Measurements from ENCODE around the gene PDE4D.
"Not testable (repeated sequence)": the region's sequence is repeated elsewhere in the genome, so short reads cannot be mapped to it uniquely, and the experiment has no call there.

Gene PDE4D

GRCh38 chr5:59325070-59325469, 568.5 kb downstream of the PDE4D start:
- no peak for DNase-seq (ENCODE audit: low spot score)

- DNase-seq (ENCODE audit: low spot score): no peak
These were observed 570.6 kb downstream of the PDE4D start for GRCh38 chr5:59322894-59323293.

- no peak for DNase-seq (ENCODE audit: low spot score)
These were observed 571.5 kb downstream of the PDE4D start for GRCh38 chr5:59322058-59322457.

GRCh38 chr5:59321642-59322041, 571.9 kb downstream of the PDE4D start:
- no peak for DNase-seq (ENCODE audit: low spot score)

GRCh38 chr5:59320420-59320819, 573.1 kb downstream of the PDE4D start:
- no peak for DNase-seq (ENCODE audit: low spot score)

GRCh38 chr5:59319250-59319649, 574.3 kb downstream of the PDE4D start:
- no peak for DNase-seq (ENCODE audit: low spot score)

- DNase-seq (ENCODE audit: low spot score): no peak
These were observed 575.7 kb downstream of the PDE4D start for GRCh38 chr5:59317774-59318205.

GRCh38 chr5:59317023-59317773, 576.3 kb downstream of the PDE4D start:
- DNase-seq (ENCODE audit: low spot score): no peak

GRCh38 chr5:59312223-59312622, 581.3 kb downstream of the PDE4D start:
- DNase-seq (ENCODE audit: low spot score): no peak

- not testable (repeated sequence) for DNase-seq (ENCODE audit: low spot score)
These were observed 584.8 kb downstream of the PDE4D start for GRCh38 chr5:59308685-59309084.

GRCh38 chr5:59303289-59303716, 590.2 kb downstream of the PDE4D start:
- not testable (repeated sequence) for DNase-seq (ENCODE audit: low spot score)

- DNase-seq (ENCODE audit: low spot score): not testable (repeated sequence)
These were observed 591.0 kb downstream of the PDE4D start for GRCh38 chr5:59302509-59302908.

- DNase-seq (ENCODE audit: low spot score): no peak
These were observed 591.8 kb downstream of the PDE4D start for GRCh38 chr5:59301727-59302126.

- DNase-seq (ENCODE audit: low spot score): no peak
These were observed 592.6 kb downstream of the PDE4D start for GRCh38 chr5:59300930-59301329.

- DNase-seq (ENCODE audit: low spot score): no peak
These were observed 594.5 kb downstream of the PDE4D start for GRCh38 chr5:59299006-59299405.

- DNase-seq (ENCODE audit: low spot score): no peak
These were observed 596.9 kb downstream of the PDE4D start for GRCh38 chr5:59296317-59297264.

- DNase-seq (ENCODE audit: low spot score): no peak
These were observed 599.8 kb downstream of the PDE4D start for GRCh38 chr5:59293700-59294099.

- no peak for DNase-seq (ENCODE audit: low spot score)
These were observed 601.6 kb downstream of the PDE4D start for GRCh38 chr5:59291941-59292340.

- DNase-seq (ENCODE audit: low spot score): no peak
These were observed 605.6 kb downstream of the PDE4D start for GRCh38 chr5:59287884-59288283.

- no peak for DNase-seq (ENCODE audit: low spot score)
These were observed 606.2 kb downstream of the PDE4D start for GRCh38 chr5:59287361-59287760.

- no peak for DNase-seq (ENCODE audit: low spot score)
These were observed 607.0 kb downstream of the PDE4D start for GRCh38 chr5:59286510-59286909.

GRCh38 chr5:59285300-59286016, 608.1 kb downstream of the PDE4D start:
- DNase-seq (ENCODE audit: low spot score): no peak
